NCI-H1105 treated with DMSO at 0.1 percent for 48 hours (cell line): Measurements from ENCODE around the gene CD3E.

Source experiments
- DNase-seq: peaks from one replicate; lab custom pipeline; 2025; lab: John Stamatoyannopoulos, UW

Gene CD3E

GRCh38 chr11:118304568-118305248 is at the start of gene CD3E:
TSS of gene CD3E (plus strand) at chr11:118304730. CDS start at chr11:118304953, 223 bp downstream.
- no peak for DNase-seq

- DNase-seq: no peak
These were observed 46.1 kb upstream of the CD3E start for GRCh38 chr11:118258410-118258809.

- no peak for DNase-seq
These were observed 45.4 kb upstream of the CD3E start for GRCh38 chr11:118259138-118259537.

- no peak for DNase-seq
These were observed 44.2 kb upstream of the CD3E start for GRCh38 chr11:118260353-118260752.

GRCh38 chr11:118263112-118263511 is 41.4 kb upstream of the CD3E start:
- DNase-seq: no peak

- DNase-seq: peak; percentile 53
These were observed 40.6 kb upstream of the CD3E start, which contains the start of gene MPZL2 for GRCh38 chr11:118263695-118264568. TSS of gene MPZL2 (minus strand) at chr11:118264297. CDS start at chr11:118264153, 144 bp downstream.

- DNase-seq: no peak
These were observed 39.7 kb upstream of the CD3E start for GRCh38 chr11:118264569-118265465.

- no peak for DNase-seq
These were observed 38.6 kb upstream of the CD3E start for GRCh38 chr11:118265954-118266353.

- DNase-seq: peak; percentile 39
These were observed 37.0 kb upstream of the CD3E start for GRCh38 chr11:118267486-118267885.

GRCh38 chr11:118272001-118272400 is 32.5 kb upstream of the CD3E start:
- DNase-seq: no peak

- no peak for DNase-seq
These were observed 30.3 kb upstream of the CD3E start for GRCh38 chr11:118274186-118274585.

- no peak for DNase-seq
These were observed 29.4 kb upstream of the CD3E start for GRCh38 chr11:118275176-118275575.

GRCh38 chr11:118276422-118276821 is 28.1 kb upstream of the CD3E start:
- no peak for DNase-seq

GRCh38 chr11:118277312-118277711 is 27.2 kb upstream of the CD3E start:
- no peak for DNase-seq

GRCh38 chr11:118281284-118281683 is 23.2 kb upstream of the CD3E start:
- no peak for DNase-seq

GRCh38 chr11:118282606-118283005 is 21.9 kb upstream of the CD3E start:
- DNase-seq: no peak

- no peak for DNase-seq
These were observed 21.4 kb upstream of the CD3E start for GRCh38 chr11:118283037-118283636.

- DNase-seq: no peak
These were observed 20.7 kb upstream of the CD3E start for GRCh38 chr11:118283756-118284350.

- no peak for DNase-seq
These were observed 18.0 kb upstream of the CD3E start for GRCh38 chr11:118286545-118286944.

GRCh38 chr11:118287006-118287405 is 17.5 kb upstream of the CD3E start:
- no peak for DNase-seq

- DNase-seq: no peak
These were observed 15.1 kb upstream of the CD3E start for GRCh38 chr11:118289401-118289800.
